Thoracic aorta (tissue), 2 donors: ENCODE data around the gene HDAC5. TPM values are rescaled to one million over a fixed set of nuclear protein-coding genes. Genes with fewer than 3 reads are reported as not detected.
"Not testable (repeated sequence)": the region's sequence is repeated elsewhere in the genome, so short reads cannot be mapped to it uniquely, and the experiment has no call there.

Experiments used
- ATAC-seq: fragments of 150-250 bp; one replicate; pipeline ENCODE4 v1.8.0; 2017; ENCODE audit warnings: low read depth; ENCODE audit not compliant: insufficient number of reproducible peaks, low FRiP score
- DNase-seq: peaks from one replicate; pipeline ENCODE4 v3.0.0-alpha.2; 2020; ENCODE audit warnings: low spot score
- H3K27ac ChIP-seq, 2 donors: fragments of 200-600 bp; sonication (generic); 1 replicate in 1 of 2; 2 replicates in 1 of 2; pipeline ENCODE4 v1.5.1; 2016; ENCODE audit warnings: mild to moderate bottlenecking in 2 of 2, moderate library complexity in 2 of 2
- H3K27me3 ChIP-seq: fragments of 200-600 bp; sonication (generic); replicated peaks from 2 replicates; pipeline ENCODE4 v1.6.0; 2016; ENCODE audit warnings: mild to moderate bottlenecking; ENCODE audit not compliant: insufficient read depth
- H3K36me3 ChIP-seq: fragments of 200-600 bp; sonication (generic); one replicate; pipeline ENCODE4 v1.5.1; 2016
- H3K4me1 ChIP-seq, 2 donors: fragments of 200-600 bp; sonication (generic); 1 replicate in 1 of 2; 2 replicates in 1 of 2; pipeline versions ENCODE4 v1.5.1 to v1.6.0; 2016; ENCODE audit warnings: low read depth in 2 of 2, mild to moderate bottlenecking in 1 of 2; ENCODE audit not compliant: control insufficient read depth in 1 of 2
- H3K4me3 ChIP-seq: fragments of 200-600 bp; sonication (generic); 2 replicates; pipeline ENCODE4 v1.5.1; 2016; ENCODE audit warnings: mild to moderate bottlenecking
- H3K9me3 ChIP-seq: fragments of 200-600 bp; sonication (generic); 2 replicates; pipeline ENCODE4 v1.5.1; 2016
- total RNA-seq, 2 donors: library from RNA; depleted of rRNA; stranded (reverse); fragments of >200 nt; gene quantifications; one replicate each; pipeline versions ENCODE4 v1.1.0 to v1.2.3, GENCODE V29; 2016
- TF ChIP-seq, protein P1 (sequence below): fragments of 200-600 bp; sonication (generic); IDR thresholded peaks from one replicate; pipeline ENCODE4 v1.5.1; 2019; ENCODE audit warnings: antibody characterized with exemption

The HDAC5 gene
- total RNA-seq, 2 donors from 2014 or later: 76.9 to 115 TPM

DNA sequence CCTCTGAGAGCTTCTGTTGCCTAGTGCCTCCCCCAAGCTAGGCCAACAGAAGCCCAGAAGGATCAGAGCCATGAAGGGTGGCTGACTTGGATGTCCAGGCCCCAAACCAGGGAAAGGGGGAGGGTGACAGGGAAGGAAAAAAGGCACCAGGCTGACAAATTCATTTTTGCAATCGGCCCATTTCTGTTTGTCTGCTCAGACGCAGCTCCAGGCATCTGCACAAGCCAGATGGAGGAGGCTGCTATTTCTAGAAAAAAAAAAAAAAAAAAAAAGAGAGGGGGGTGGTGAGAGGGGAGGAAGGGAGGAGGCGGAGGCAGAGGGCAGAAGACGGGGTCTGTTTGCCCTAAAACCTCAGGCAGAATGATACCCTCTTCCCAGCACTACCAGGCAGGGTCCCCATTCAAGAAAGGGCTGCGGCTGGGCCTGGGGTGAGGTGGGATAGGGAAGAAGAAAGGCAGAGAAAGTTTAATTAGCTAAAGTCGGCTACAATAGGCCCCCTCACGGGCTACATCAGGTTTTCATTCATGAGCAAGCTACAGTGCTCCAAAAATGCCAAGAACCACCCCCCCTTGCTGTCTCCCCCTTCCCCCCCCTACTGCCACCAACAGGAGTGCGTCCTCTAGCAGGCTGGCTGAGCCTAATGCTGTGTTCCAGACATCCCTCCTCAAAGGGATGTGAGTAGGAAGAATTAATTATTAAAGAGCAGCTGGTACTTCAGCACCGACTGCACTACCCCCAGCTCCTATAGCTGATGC is 2.4 kb downstream of the HDAC5 start:
- DNase-seq (no peak), ATAC-seq (no peak)
- Histone ChIP-seq H3K27ac (peak overlapping the region; percentile 41 to 97), H3K4me3 (peak overlapping the region; percentile 99), H3K36me3 (peaks cover 9% of the 10 kb centered on the region), H3K4me1 (peaks cover 28 to 53% of the 10 kb centered on the region in 2 donors), H3K27me3 (no peaks in the 10 kb centered on the region), H3K9me3 (no peaks in the 10 kb centered on the region)
- TF ChIP-seq, protein P1, sequence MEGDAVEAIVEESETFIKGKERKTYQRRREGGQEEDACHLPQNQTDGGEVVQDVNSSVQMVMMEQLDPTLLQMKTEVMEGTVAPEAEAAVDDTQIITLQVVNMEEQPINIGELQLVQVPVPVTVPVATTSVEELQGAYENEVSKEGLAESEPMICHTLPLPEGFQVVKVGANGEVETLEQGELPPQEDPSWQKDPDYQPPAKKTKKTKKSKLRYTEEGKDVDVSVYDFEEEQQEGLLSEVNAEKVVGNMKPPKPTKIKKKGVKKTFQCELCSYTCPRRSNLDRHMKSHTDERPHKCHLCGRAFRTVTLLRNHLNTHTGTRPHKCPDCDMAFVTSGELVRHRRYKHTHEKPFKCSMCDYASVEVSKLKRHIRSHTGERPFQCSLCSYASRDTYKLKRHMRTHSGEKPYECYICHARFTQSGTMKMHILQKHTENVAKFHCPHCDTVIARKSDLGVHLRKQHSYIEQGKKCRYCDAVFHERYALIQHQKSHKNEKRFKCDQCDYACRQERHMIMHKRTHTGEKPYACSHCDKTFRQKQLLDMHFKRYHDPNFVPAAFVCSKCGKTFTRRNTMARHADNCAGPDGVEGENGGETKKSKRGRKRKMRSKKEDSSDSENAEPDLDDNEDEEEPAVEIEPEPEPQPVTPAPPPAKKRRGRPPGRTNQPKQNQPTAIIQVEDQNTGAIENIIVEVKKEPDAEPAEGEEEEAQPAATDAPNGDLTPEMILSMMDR: no peak

DNA sequence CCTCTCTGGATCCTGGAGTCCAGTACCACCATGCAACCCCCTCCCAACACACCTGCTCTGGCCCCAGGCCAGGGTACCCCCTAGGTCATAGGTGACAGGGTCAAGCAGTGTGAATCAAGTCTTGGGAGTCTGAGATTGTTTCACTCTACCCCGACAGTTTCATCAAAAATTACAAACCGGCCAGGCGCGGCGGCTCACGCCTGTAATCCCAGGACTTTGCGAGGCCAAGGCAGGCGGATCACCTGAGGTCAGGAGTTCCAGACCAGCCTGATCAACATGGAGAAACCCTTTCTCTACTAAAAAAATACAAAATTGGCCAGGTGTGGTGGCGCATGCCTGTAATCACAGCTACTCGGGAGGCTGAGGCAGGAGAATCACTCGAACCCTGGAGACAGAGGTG is 3.2 kb downstream of the HDAC5 start:
- H3K27me3 ChIP-seq, H3K9me3 ChIP-seq, ATAC-seq, DNase-seq: not testable (repeated sequence)
- Histone ChIP-seq H3K4me1 (peaks cover 33 to 60% of the 10 kb centered on the region in 2 donors), H3K27ac (peak overlapping the region; percentile 15 to 17), H3K4me3 (peak overlapping the region; percentile 99), H3K36me3 (peaks cover 13% of the 10 kb centered on the region)

DNA sequence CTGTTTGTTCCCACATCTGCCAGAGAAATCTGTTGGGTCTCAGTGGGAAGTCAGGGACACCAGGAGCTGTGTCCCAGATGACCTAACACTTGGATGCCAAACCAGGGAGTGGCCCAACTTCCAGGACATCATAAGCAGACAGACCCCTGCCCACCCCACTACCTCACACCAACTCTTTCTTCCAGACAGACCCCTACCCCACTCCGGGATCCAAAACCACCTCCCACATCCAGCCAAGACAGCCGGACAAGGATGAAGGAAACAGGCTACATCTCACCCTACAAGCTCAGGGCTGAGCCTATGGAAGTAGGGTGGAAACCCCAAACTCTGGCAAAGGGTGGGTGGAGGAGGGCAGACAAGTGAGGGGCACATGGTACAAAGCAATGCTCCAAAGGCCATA is 3.6 kb downstream of the HDAC5 start:
- Histone ChIP-seq H3K4me3 (no peak overlapping the region), H3K9me3 (no peaks in the 10 kb centered on the region), H3K4me1 (peaks cover 33 to 65% of the 10 kb centered on the region in 2 donors), H3K27me3 (no peaks in the 10 kb centered on the region), H3K36me3 (peaks cover 18% of the 10 kb centered on the region), H3K27ac (peak overlapping the region; percentile 15 to 17)
- DNase-seq: no peak
- TF ChIP-seq, protein P1: no peak
- no peak for ATAC-seq

DNA sequence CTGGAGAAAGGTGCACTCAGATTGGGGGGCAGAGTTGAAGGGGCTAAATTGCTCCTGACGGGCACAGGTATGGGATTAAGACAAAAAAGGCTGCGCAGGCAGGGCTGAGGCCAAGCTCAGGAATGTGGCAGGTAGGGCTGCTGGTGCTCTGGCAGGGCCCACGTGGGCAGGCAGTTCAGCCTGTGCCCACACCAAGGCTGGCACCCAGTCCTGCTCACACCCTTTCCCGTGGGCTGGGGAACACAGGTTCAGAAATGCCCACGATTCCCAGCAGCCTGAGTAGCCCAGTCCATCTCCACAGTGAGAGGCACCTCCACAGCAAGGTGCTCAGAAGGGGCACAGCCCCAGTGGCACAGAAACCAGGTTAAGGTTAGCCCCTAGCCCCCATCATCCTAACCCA is 4.4 kb downstream of the HDAC5 start:
- TF ChIP-seq, protein P1: no peak
- Histone ChIP-seq H3K9me3 (no peaks in the 10 kb centered on the region), H3K4me3 (no peak overlapping the region), H3K4me1 (peaks cover 29 to 67% of the 10 kb centered on the region in 2 donors), H3K36me3 (peaks cover 25% of the 10 kb centered on the region), H3K27me3 (no peaks in the 10 kb centered on the region), H3K27ac (no peak overlapping the region)
- ATAC-seq: no peak
- no peak for DNase-seq

DNA sequence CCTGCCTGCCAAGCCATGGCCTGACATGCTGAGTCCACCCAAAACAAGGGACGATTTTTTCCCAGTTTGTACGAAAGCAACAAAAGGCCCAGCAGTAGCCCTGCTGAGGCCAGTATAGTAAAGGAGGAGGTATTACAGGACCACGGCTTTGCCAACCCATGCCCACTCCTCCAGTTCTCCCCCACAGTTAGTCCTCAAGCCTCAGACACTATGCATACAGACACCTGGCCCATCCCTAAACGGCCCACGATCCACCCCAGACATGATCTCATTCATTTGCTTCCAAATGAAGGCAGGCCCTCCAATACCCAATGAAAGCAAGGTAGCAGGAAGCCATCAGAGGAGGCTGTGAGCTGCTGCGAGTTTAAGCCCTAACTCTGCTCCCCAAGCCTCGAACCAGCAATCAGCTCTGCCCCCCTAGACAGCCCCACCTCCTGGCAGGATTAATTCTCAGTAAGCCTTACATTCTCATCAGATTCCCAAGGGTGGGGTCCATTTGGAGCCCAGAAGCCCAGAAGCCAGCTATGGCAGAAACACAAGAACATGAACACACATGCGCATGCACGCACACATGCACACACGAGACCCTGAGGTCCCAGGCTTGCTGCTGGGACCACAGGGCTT is 4.9 kb downstream of the HDAC5 start:
- no peak overlapping the region for H3K27ac ChIP-seq
- peaks cover 28% of the 10 kb centered on the region for H3K36me3 ChIP-seq
- TF ChIP-seq, protein P1: no peak
- H3K9me3 ChIP-seq: no peaks in the 10 kb centered on the region
- no peak for ATAC-seq
- DNase-seq: no peak
- H3K4me1 ChIP-seq: peaks cover 31 to 73% of the 10 kb centered on the region in 2 donors
- H3K4me3 ChIP-seq: no peak overlapping the region
- H3K27me3 ChIP-seq: no peaks in the 10 kb centered on the region
